Lung (tissue), 12 donors: Measurements from ENCODE around the gene ZFTA. TPM values are rescaled to one million over a fixed set of nuclear protein-coding genes. Genes with fewer than 3 reads are reported as not detected.
A peak's percentile ranks its signal among the peaks of the same experiment; 100 is the strongest.
"Not testable (repeated sequence)": the region's sequence is repeated elsewhere in the genome, so short reads cannot be mapped to it uniquely, and the experiment has no call there.

Experiments
- ATAC-seq: fragments of 200-7000 bp; cut with Tn5 transposase; one replicate; pipeline ENCODE4 v1.9.1; 2020; ENCODE audit warnings: moderate number of reproducible peaks; ENCODE audit not compliant: insufficient read depth, low FRiP score
- DNase-seq, 3 donors: peaks; one replicate each; pipeline ENCODE4 v3.0.0-alpha.2; 2013 to 2017
- H3K27ac ChIP-seq, 2 donors: one replicate each; pipeline ENCODE4 v1.5.1; 2013; ENCODE audit warnings: mild to moderate bottlenecking in 2 of 2, moderate library complexity in 2 of 2, control low read depth in 1 of 2, inconsistent platforms in 1 of 2, low read depth in 1 of 2, low read length in 1 of 2
- H3K27me3 ChIP-seq, 3 donors: one replicate each; pipeline ENCODE4 v1.5.1; 2013; ENCODE audit warnings: low read length in 2 of 3; ENCODE audit not compliant: control insufficient read depth in 3 of 3, insufficient read depth in 3 of 3
- H3K36me3 ChIP-seq, 4 donors: one replicate each; pipeline ENCODE4 v1.5.1; 2013; ENCODE audit warnings: low read length in 4 of 4, mild to moderate bottlenecking in 1 of 4, moderate library complexity in 1 of 4; ENCODE audit not compliant: control insufficient read depth in 4 of 4, insufficient read depth in 4 of 4
- H3K4me1 ChIP-seq, 5 donors: one replicate each; pipeline ENCODE4 v1.5.1; 2013; ENCODE audit warnings: low read length in 5 of 5, mild to moderate bottlenecking in 2 of 5, moderate library complexity in 1 of 5; ENCODE audit not compliant: control insufficient read depth in 5 of 5, insufficient read depth in 5 of 5
- H3K4me3 ChIP-seq: one replicate; pipeline ENCODE4 v1.5.1; 2013; ENCODE audit warnings: mild to moderate bottlenecking, control low read depth, moderate library complexity
- H3K9ac ChIP-seq, 2 donors: one replicate each; pipeline ENCODE4 v1.5.1; 2013; ENCODE audit warnings: low read length in 2 of 2, control low read depth in 1 of 2; ENCODE audit not compliant: insufficient read depth in 1 of 2
- H3K9me3 ChIP-seq, 4 donors: one replicate each; pipeline ENCODE4 v1.5.1; 2013; ENCODE audit warnings: low read length in 3 of 4, mild to moderate bottlenecking in 1 of 4, moderate library complexity in 1 of 4; ENCODE audit not compliant: control insufficient read depth in 4 of 4, insufficient read depth in 3 of 4
- WGBS, 2 donors: extraction: QIAGEN DNeasy Blood & Tissue Kit; methylation state at CpG; one replicate each; pipeline ENCODE4 v1.1.7; 2013; 5-methylcytosine and 5-hydroxymethylcytosine counted together
- polyA plus RNA-seq, 2 donors: library from polyadenylated mRNA; stranded (reverse); fragments of 200-250 nt; gene quantifications; one replicate each; pipeline ENCODE4 v1.2.1, GENCODE V29; 2013
- total RNA-seq, 2 donors: library from RNA; depleted of rRNA in 1 of 2; stranded (reverse); fragments of >200 nt in 1 of 2; gene quantifications; one replicate each; pipeline ENCODE4 v1.2.1, GENCODE V29; 2014 to 2021
- TF ChIP-seq, protein P1 (sequence below): IDR thresholded peaks from 2 replicates; pipeline ENCODE4 v1.5.1; 2012; ENCODE audit warnings: mild to moderate bottlenecking; ENCODE audit errors: control extremely low read depth, extremely low read depth
- donor health status: control.
- donor health status: control.
- donor health status: Bipolar disorder and iron deficiency.
- donor health status: healthy.
- donor health status: DM: yes; HTN: yes; CAD: no.

ZFTA gene
- total and polyA plus RNA-seq, 4 donors, result 4.1 to 21.8 (median 6.7) TPM

GRCh38 chr11:63775191-63775590 is 6.6 kb upstream of the ZFTA start:
- peak in 1 of 3 donors; percentile 56 for DNase-seq
- no peaks in the 10 kb centered on the region for H3K36me3 ChIP-seq
- peaks cover 0 to 13% (median 2%) of the 10 kb centered on the region in 5 donors for H3K4me1 ChIP-seq
- peaks cover 0 to 5% (median 0%) of the 10 kb centered on the region in 3 donors for H3K27me3 ChIP-seq
- no peak overlapping the region for H3K9ac ChIP-seq
- TF ChIP-seq, protein P1, sequence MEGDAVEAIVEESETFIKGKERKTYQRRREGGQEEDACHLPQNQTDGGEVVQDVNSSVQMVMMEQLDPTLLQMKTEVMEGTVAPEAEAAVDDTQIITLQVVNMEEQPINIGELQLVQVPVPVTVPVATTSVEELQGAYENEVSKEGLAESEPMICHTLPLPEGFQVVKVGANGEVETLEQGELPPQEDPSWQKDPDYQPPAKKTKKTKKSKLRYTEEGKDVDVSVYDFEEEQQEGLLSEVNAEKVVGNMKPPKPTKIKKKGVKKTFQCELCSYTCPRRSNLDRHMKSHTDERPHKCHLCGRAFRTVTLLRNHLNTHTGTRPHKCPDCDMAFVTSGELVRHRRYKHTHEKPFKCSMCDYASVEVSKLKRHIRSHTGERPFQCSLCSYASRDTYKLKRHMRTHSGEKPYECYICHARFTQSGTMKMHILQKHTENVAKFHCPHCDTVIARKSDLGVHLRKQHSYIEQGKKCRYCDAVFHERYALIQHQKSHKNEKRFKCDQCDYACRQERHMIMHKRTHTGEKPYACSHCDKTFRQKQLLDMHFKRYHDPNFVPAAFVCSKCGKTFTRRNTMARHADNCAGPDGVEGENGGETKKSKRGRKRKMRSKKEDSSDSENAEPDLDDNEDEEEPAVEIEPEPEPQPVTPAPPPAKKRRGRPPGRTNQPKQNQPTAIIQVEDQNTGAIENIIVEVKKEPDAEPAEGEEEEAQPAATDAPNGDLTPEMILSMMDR, result no peak
- H3K4me3 ChIP-seq, result no peak overlapping the region
- H3K27ac ChIP-seq, result no peak overlapping the region
- no peak for ATAC-seq
- 81% methylated on average over 3 of the region's 3 CpGs for WGBS, 2 donors
- H3K9me3 ChIP-seq, result no peaks in the 10 kb centered on the region

GRCh38 chr11:63771741-63772318 is 3.3 kb upstream of the ZFTA start:
- not testable (repeated sequence) for H3K9ac ChIP-seq, ATAC-seq, H3K9me3 ChIP-seq, H3K27me3 ChIP-seq, H3K27ac ChIP-seq, H3K4me3 ChIP-seq, H3K36me3 ChIP-seq, DNase-seq
- WGBS, 2 donors, result 94 to 95% methylated on average over 2 of the region's 2 CpGs
- H3K4me1 ChIP-seq, result peaks cover 0 to 20% (median 4%) of the 10 kb centered on the region in 5 donors

GRCh38 chr11:63770763-63771162 is 2.2 kb upstream of the ZFTA start:
- Histone ChIP-seq H3K9ac (no peak overlapping the region), H3K36me3 (no peaks in the 10 kb centered on the region), H3K4me3 (no peak overlapping the region), H3K4me1 (peaks cover 0 to 30% (median 4%) of the 10 kb centered on the region in 5 donors), H3K27me3 (peaks cover 0 to 9% (median 0%) of the 10 kb centered on the region in 3 donors), H3K9me3 (no peaks in the 10 kb centered on the region), H3K27ac (no peak overlapping the region)
- DNase-seq (peak in 1 of 3 donors; percentile 24), ATAC-seq (no peak)
- 64% methylated on average over 7 of the region's 7 CpGs for WGBS, 2 donors
- TF ChIP-seq, protein P1, result no peak

DNA sequence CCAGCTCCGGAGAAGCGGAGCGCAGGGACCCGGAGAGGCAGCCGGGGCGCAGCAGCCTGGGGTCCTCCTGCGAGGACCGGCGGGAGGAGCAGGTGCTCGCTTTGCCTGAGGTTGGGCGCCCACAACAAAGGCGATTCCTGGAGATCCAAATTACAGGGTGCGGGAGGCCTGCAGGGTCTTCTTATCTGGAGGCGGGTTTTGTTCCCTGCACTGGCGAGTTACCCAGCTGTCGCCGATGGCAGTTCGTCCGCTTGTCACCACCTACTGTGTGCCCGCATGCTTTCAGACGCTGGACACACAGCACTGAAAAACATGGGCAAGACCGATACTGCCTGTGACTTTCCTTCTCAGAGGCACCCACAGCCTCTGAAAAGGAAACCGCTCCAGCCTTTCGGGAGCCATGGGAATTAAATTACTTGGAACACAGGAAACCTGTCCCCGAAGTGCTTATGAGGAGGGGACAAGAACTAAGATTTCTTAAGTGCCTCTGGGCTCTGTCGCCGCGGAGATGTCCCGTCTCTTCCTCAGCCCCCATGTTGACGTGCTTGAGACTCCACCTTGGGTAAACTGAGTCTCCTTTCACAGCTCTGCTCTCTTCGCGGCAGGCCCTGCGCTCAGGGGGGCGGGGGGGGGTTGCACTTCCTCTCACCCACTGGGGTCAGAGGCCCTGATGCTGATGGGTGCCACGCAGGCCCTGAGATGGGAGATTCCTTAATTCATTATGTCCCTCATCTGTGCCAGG is 1.3 kb upstream of the ZFTA start:
- DNase-seq (peak in 2 of 3 donors; percentile 21 to 29), ATAC-seq (no peak)
- peak overlapping the region in 1 of 2 donors; percentile 47 for H3K9ac ChIP-seq

More for the DNA sequence above, 1.3 kb upstream of the ZFTA start:
- Histone ChIP-seq H3K4me3 (peak overlapping the region; percentile 20), H3K27me3 (peaks cover 0 to 9% (median 0%) of the 10 kb centered on the region in 3 donors), H3K9me3 (no peaks in the 10 kb centered on the region), H3K4me1 (peaks cover 0 to 36% (median 4%) of the 10 kb centered on the region in 5 donors), H3K36me3 (peaks cover 0 to under 1% (median 0%) of the 10 kb centered on the region in 4 donors), H3K27ac (peak overlapping the region in 1 of 2 donors; percentile 2)
- 11 to 12% methylated on average over 34 to 35 of the region's 35 CpGs for WGBS, 2 donors
- TF ChIP-seq, protein P1, result no peak
